Epithelial cell of proximal tubule (primary cell): ENCODE results near the gene FOXI2. TPM values are rescaled to one million over a fixed set of nuclear protein-coding genes. Genes with fewer than 3 reads are reported as not detected.

ENCODE experiments used
- DNase-seq: peaks from one replicate; pipeline ENCODE4 v3.0.0-alpha.2; 2011; ENCODE audit warnings: low read depth
- H3K4me3 ChIP-seq: 2 replicates; pipeline ENCODE4 v1.5.1; 2011; ENCODE audit warnings: low read depth, mild to moderate bottlenecking, low read length
- CTCF ChIP-seq: conservative IDR thresholded peaks from 2 replicates; pipeline ENCODE4 v1.5.1; 2012; ENCODE audit warnings: low read depth, mild to moderate bottlenecking, low read length
- total RNA-seq: library from RNA; depleted of rRNA; stranded (reverse); fragments of >200 nt; gene quantifications from 2 replicates; pipeline ENCODE4 v1.2.3, GENCODE V29; 2015

Gene FOXI2
- total RNA-seq, 1 donor from 2014 or later, result not detected

- no peak for DNase-seq
- no peak overlapping the region for H3K4me3 ChIP-seq
- TF ChIP-seq CTCF, result no peak
Observed at GRCh38 chr10:127699311-127699710, 37.7 kb upstream of the FOXI2 start.

- no peak overlapping the region for H3K4me3 ChIP-seq
- TF ChIP-seq CTCF, result no peak
- DNase-seq, result no peak
Observed at GRCh38 chr10:127702271-127702670, 34.7 kb upstream of the FOXI2 start.

GRCh38 chr10:127715249-127715648, 21.7 kb upstream of the FOXI2 start:
- TF ChIP-seq CTCF, result no peak
- no peak for DNase-seq
- H3K4me3 ChIP-seq, result no peak overlapping the region

- no peak overlapping the region for H3K4me3 ChIP-seq
- DNase-seq, result peak; percentile 4
- TF ChIP-seq CTCF, result peak; percentile 51
Observed at GRCh38 chr10:127715782-127716378, 21.1 kb upstream of the FOXI2 start.

GRCh38 chr10:127720142-127720541, 16.8 kb upstream of the FOXI2 start:
- no peak for TF ChIP-seq CTCF
- H3K4me3 ChIP-seq, result no peak overlapping the region
- no peak for DNase-seq

- TF ChIP-seq CTCF, result no peak
Observed at GRCh38 chr10:127720903-127721302, 16.1 kb upstream of the FOXI2 start.

GRCh38 chr10:127734753-127735152, 2.2 kb upstream of the FOXI2 start:
- no peak for DNase-seq
- no peak for TF ChIP-seq CTCF
- H3K4me3 ChIP-seq, result no peak overlapping the region

More at GRCh38 chr10:127720903-127721302, 16.1 kb upstream of the FOXI2 start:
- DNase-seq, result no peak
- H3K4me3 ChIP-seq, result no peak overlapping the region
